Heart right ventricle (tissue), 16 donors: ENCODE results near the gene ZFP64. TPM values are rescaled to one million over a fixed set of nuclear protein-coding genes. Genes with fewer than 3 reads are reported as not detected.

Source experiments
- ATAC-seq, 8 donors: fragments of 200-7000 bp; cut with Tn5 transposase; one replicate each; pipeline ENCODE4 v1.9.1; 2020; ENCODE audit warnings: mild to moderate bottlenecking in 8 of 8, moderate library complexity in 8 of 8, moderate number of reproducible peaks in 1 of 8
- DNase-seq, 2 donors: peaks; one replicate each; pipeline ENCODE4 v3.0.0-alpha.2; 2020
- H3K27ac ChIP-seq, 10 donors: fragments of 200-600 bp; sonication (generic) in 2 of 10; one replicate each; pipeline versions ENCODE4 v1.5.0 to v1.8.0; 2020 to 2022; ENCODE audit warnings: mild to moderate bottlenecking in 3 of 10
- H3K27me3 ChIP-seq, 7 donors: fragments of 200-600 bp; one replicate each; pipeline ENCODE4 v1.8.0; 2021 to 2022; ENCODE audit warnings: mild to moderate bottlenecking in 2 of 7
- H3K36me3 ChIP-seq, 9 donors: fragments of 200-600 bp; sonication (generic) in 1 of 9; one replicate each; pipeline versions ENCODE4 v1.5.0 to v1.8.0; 2020 to 2022; ENCODE audit warnings: mild to moderate bottlenecking in 2 of 9
- H3K4me1 ChIP-seq, 9 donors: fragments of 200-600 bp; sonication (generic) in 1 of 9; one replicate each; pipeline versions ENCODE4 v1.5.0 to v1.8.0; 2020 to 2022; ENCODE audit warnings: mild to moderate bottlenecking in 4 of 9
- H3K4me3 ChIP-seq, 10 donors: fragments of 200-600 bp; sonication (generic) in 2 of 10; one replicate each; pipeline versions ENCODE4 v1.5.0 to v1.8.0; 2020 to 2022; ENCODE audit warnings: mild to moderate bottlenecking in 7 of 10, moderate library complexity in 2 of 10
- H3K9me3 ChIP-seq, 11 donors: fragments of 200-600 bp in 10 of 11; sonication (generic) in 2 of 11; one replicate each; pipeline versions ENCODE4 v1.5.0 to v1.8.0; 2013 to 2022; ENCODE audit warnings: mild to moderate bottlenecking in 2 of 11, control low read depth in 1 of 11, moderate library complexity in 1 of 11
- WGBS, 2 donors: extraction: QIAGEN DNeasy Blood & Tissue Kit; methylation state at CpG; one replicate each; pipeline ENCODE4 v1.1.7; 2013; ENCODE audit warnings: inconsistent platforms in 1 of 2; 5-methylcytosine and 5-hydroxymethylcytosine counted together
- intact Hi-C, 10 donors: fragments of 100-400 bp; cut with DNase I; formaldehyde crosslinking; loops; one replicate each; pipeline versions ENCODE4 v1.11.1 to v1.14.2; 2022
- polyA plus RNA-seq, 2 donors: library from polyadenylated mRNA; stranded (reverse); fragments of 200-250 nt; gene quantifications; one replicate each; pipeline ENCODE4 v1.2.3, GENCODE V29; 2013
- total RNA-seq, 10 donors: library from RNA; stranded (reverse); fragmentation: NEBNext Ultra II Directional in 3 of 10; extraction: Animal tissue kit (Norgen Biotek cat#: 25700) in 3 of 10; gene quantifications; one replicate each; pipeline versions ENCODE4 v1.2.1 to v1.2.4, GENCODE V29; 2021 to 2023
- TF ChIP-seq, protein P1 (sequence below), 9 donors: fragments of 200-600 bp; sonication (generic) in 2 of 9; IDR thresholded peaks; one replicate each; pipeline versions ENCODE4 v1.5.0 to v1.8.0; 2021 to 2022; ENCODE audit warnings: antibody characterized with exemption in 9 of 9, mild to moderate bottlenecking in 5 of 9, moderate library complexity in 1 of 9
- donor health status: Arrhythmogenic right ventricular cardiomyopathy.
- donor health status: ischemic (EF 13 %, LVEDD 7.1; RV severe dilation, severe dysfunction).
- donor health status: healthy with polysubstance abuse.
- donor health status: DM: no; HTN: yes; CAD: no.
- donor health status: DM: no; HTN: no; CAD: no.
- donor health status: ischemic (EF 25% LVEDD 6.9; RV normal size, moderate dysfunction).
- donor health status: ischemic (EF 25% LVEDD 5.7; RV mildly dilated, moderate dysfunction).
- donor health status: healthy.
- donor health status: DM: yes; HTN: yes; CAD: no.
- donor health status: Ischemic cardiomyopathy.
- donor health status: ischemic (EF 35%, LVEDD 5.7; RV mildly dilated, moderate dysfunction).
- donor health status: nonischemic (EF 11% LVEDD 7.7; RV severe dilation, severe dysfunction).
- donor health status: DM: yes; HTN: yes; CAD: no.
- donor health status: PGD.
- donor health status: ischemic (EF 29% LVEDD 5.4; RV normal size, mild dysfunction).
- donor health status: nonischemic (EF 23%, LVEDD 6.1; RV moderate dilation, normal function).

Gene ZFP64
- total and polyA plus RNA-seq, 12 donors = 2.0 to 10.6 (median 8.0) TPM

DNA sequence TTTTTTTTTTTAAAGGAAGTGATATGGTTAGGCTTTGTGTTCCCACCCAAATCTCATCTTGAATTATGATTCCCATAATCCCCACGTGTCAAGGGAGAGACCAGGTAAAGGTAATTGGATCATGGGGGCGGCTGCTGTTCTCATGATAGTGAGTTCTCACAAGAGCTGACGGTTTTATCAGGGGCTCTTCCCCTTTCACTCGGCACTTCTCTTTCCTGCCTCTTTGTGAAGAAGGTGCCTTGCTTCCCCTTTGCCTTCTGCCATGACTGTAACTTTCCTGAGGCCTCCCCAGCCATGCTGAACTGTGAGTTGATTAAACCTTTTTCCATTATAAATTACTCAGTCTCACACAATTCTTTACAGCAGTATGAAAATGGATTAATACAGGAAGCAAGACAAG lies 64.3 kb downstream of the ZFP64 start:
- Histone ChIP-seq H3K4me1 (no peaks in the 10 kb centered on the region), H3K9me3 (peaks cover 0 to 15% (median 0%) of the 10 kb centered on the region in 11 donors), H3K36me3 (no peaks in the 10 kb centered on the region), H3K27ac (no peak overlapping the region), H3K27me3 (no peaks in the 10 kb centered on the region), H3K4me3 (no peak overlapping the region)
- DNase-seq (no peak), ATAC-seq (no peak)
- TF ChIP-seq, protein P1, sequence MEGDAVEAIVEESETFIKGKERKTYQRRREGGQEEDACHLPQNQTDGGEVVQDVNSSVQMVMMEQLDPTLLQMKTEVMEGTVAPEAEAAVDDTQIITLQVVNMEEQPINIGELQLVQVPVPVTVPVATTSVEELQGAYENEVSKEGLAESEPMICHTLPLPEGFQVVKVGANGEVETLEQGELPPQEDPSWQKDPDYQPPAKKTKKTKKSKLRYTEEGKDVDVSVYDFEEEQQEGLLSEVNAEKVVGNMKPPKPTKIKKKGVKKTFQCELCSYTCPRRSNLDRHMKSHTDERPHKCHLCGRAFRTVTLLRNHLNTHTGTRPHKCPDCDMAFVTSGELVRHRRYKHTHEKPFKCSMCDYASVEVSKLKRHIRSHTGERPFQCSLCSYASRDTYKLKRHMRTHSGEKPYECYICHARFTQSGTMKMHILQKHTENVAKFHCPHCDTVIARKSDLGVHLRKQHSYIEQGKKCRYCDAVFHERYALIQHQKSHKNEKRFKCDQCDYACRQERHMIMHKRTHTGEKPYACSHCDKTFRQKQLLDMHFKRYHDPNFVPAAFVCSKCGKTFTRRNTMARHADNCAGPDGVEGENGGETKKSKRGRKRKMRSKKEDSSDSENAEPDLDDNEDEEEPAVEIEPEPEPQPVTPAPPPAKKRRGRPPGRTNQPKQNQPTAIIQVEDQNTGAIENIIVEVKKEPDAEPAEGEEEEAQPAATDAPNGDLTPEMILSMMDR (IDR thresholded peaks at IDR 0.05) = no peak
- WGBS, 2 donors = 65 to 73% methylated on average over 4 of the region's 4 CpGs
- intact Hi-C loops = loop anchor here in 1 of 10 donors (10.0 kb wide), 1 partner anchor 1417 kb away; no protein-coding TSS in a partner anchor

DNA sequence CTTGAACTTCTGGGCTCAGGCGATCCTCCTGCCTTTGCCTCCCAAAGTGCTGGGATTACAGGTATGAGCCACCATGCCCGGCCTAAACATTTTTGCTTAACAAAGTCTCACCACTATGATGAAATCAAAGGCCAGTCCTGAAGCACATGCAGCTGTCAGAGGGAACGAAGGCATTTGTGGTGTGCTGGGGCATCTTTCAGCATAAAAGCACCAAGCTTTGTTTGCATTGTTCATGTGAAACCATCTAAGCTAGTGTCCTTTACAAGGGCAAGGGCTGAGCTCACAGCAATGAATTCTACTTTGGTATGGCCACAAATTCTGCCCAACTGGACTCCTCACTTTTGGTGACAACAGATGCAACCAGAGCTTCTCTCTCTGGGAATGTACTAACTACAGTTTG lies 66.8 kb downstream of the ZFP64 start:
- WGBS, 2 donors = 90 to 91% methylated on average over 3 of the region's 3 CpGs
- Histone ChIP-seq H3K4me3 (no peak overlapping the region), H3K9me3 (peaks cover 0 to 15% (median 3%) of the 10 kb centered on the region in 11 donors), H3K4me1 (no peaks in the 10 kb centered on the region), H3K27ac (no peak overlapping the region), H3K27me3 (no peaks in the 10 kb centered on the region), H3K36me3 (no peaks in the 10 kb centered on the region)
- ATAC-seq (no peak), DNase-seq (no peak)
- intact Hi-C loops = loop anchor here in 1 of 10 donors (10.0 kb wide), 1 partner anchor 1420 kb away; no protein-coding TSS in a partner anchor
- TF ChIP-seq, protein P1 (IDR thresholded peaks at IDR 0.05) = no peak

DNA sequence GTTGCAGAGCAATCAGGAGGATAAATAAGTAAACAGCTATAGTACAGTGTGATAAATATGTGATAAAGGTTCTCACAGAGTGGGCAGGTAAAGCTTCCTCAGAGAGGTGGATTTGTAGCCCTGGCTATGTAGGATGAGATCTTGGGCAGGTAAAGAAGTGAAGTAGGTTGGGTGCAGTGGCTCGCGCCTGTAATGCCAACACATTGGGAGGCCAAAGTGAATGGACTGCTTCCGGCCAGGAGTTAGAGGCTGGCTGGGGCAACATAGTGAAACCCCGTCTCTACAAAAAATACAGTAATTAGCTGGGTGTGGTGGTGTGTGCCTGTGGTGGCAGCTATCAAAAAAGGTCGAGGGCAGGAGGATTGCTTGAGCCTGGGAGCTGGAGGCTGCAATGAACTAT lies 72.9 kb downstream of the ZFP64 start:
- ATAC-seq = no peak
- DNase-seq = no peak
- TF ChIP-seq, protein P1 (IDR thresholded peaks at IDR 0.05) = no peak
- WGBS, 2 donors = 91 to 92% methylated on average over 5 of the region's 5 CpGs
- Histone ChIP-seq H3K4me1 (no peaks in the 10 kb centered on the region), H3K4me3 (no peak overlapping the region), H3K27me3 (no peaks in the 10 kb centered on the region), H3K36me3 (peaks cover 0 to 8% (median 0%) of the 10 kb centered on the region in 9 donors), H3K27ac (no peak overlapping the region), H3K9me3 (peaks cover 0 to 18% (median 3%) of the 10 kb centered on the region in 11 donors)
- intact Hi-C loops = no loop called here

DNA sequence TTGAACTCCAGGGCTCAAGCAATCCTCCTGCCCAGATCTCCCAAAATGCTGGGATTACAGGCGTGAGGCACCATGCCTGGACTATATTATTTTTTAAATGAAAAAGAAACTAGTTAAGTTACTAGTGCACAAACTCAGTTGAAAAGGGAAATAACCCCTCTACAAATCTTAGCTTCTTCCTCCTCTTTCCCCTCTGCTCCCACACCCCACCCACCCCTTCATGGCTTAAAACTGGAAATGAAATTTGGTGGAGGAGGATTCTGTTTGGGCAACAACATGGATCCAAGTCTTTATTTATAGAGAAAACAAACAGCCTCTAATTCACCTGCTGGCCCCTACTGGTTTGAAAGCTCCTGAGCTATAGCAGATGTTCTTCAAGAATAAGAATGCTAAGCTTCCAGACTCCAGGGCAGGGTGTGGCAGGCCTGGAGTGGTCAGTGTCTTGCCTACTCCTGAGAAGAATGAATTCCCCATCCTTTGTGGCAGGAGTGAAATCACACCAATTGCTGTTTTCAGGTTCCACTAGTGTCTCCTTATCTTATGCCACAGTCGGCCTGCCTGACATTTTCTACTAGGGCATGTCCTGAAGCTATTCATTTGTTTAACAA lies 73.5 kb downstream of the ZFP64 start:
- peaks cover 0 to 8% (median 0%) of the 10 kb centered on the region in 9 donors for H3K36me3 ChIP-seq
- 96% methylated on average over 2 of the region's 2 CpGs for WGBS, 2 donors
- DNase-seq (no peak), ATAC-seq (no peak)
- intact Hi-C loops = no loop called here
- no peaks in the 10 kb centered on the region for H3K27me3 ChIP-seq
- TF ChIP-seq, protein P1 (IDR thresholded peaks at IDR 0.05) = no peak
- H3K27ac ChIP-seq = no peak overlapping the region
- peaks cover 0 to 18% (median 3%) of the 10 kb centered on the region in 11 donors for H3K9me3 ChIP-seq
- H3K4me3 ChIP-seq = no peak overlapping the region
- no peaks in the 10 kb centered on the region for H3K4me1 ChIP-seq
